ENCODE data around the gene KIAA0232.
"Not testable (repeated sequence)": the region's sequence is repeated elsewhere in the genome, so short reads cannot be mapped to it uniquely, and the experiment has no call there.

GRCh38 chr4:6911917-6912316 lies 129.4 kb downstream of the KIAA0232 start:
- TF ChIP-seq POLR2AphosphoS5 (IDR thresholded peaks at IDR 0.05; ENCODE audit: low read depth, low read length); POLR2A (IDR thresholded peaks at IDR 0.05; ENCODE audit: low read depth, low read length); TAF1 (IDR thresholded peaks at IDR 0.05; ENCODE audit: borderline replicate concordance, low read depth, low read length): not testable (repeated sequence)
